ENCODE results near the gene PRKCE.
A peak's percentile ranks its signal among the peaks of the same experiment; 100 is the strongest.

PRKCE gene

GRCh38 chr2:46095830-46096229 is 444.4 kb downstream of the PRKCE start:
- no peak for DNase-seq

DNA sequence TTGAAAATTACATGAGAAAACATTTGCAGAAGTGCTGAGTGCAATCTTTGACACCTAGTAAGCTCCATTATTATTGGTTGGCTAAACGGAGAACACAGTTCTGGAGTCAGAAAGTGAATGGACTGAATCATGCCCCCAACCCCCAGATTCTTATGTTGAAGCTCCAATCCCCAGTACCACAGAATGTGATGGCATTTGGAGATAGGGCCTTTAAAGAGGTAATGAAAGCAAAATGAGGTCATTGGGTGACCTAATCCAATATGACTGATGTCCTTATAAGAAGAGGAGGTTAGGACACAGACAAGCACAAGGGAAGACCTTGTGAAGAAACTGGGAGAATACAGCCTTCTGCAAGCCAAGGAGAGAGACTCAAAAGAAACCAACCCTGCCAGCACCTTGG is 444.8 kb downstream of the PRKCE start:
- DNase-seq = no peak

DNA sequence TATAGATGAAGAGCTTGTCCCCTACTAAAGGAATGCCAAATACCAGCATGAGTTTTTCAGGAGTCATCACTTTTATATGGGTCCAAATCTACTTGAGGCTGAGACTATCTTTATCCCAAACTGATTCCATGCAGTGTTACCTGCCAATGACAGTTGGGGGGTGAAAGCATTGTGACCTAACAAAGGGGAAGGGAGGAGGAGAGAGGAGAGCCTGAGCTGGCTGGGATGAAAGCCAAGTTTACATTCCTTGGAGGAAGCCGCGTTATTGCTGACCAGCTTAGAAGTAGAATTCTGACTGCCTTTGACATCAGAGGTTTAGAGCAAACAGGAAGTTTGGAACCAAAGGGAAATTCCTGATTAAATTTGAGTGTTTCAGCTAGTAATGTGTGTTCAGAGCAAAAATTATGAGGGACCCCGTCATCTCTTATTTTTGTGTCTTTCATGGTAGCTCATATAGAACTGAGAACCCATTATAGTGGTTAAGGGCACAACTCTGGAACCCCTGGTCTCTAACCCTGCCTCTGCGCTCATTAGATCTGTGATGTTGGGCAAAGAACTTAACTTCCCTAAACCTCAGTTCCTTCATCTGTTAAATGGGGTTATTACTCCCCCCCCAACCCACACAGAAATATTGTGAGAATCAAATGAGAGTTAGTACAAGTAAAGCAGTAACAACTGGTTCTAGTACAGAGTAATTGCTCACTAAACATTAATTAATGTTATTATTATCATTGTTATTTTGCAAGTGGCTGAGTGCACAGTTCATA is 446.4 kb downstream of the PRKCE start:
- no peak for DNase-seq

DNA sequence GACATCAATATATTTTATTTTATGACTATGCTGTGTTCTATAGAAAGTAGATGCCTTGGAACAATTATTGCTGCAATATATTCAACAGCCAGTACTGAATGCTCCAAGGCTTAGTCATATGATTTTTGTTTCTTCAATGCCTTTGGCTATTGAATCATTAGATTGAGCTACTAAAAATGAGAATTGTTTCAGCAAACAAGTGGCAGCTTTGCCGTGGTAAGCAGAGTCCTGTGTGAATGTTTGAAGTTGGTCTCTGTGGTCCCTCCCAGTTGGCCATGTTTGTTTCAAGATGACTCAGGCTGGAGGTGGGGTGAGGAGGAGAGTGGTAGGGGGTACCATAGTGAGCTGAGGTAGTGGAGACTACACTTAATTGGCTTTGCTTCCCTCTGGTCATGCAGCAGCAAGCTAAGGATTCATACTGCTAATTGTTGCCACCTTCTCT is 447.2 kb downstream of the PRKCE start:
- DNase-seq = peak in 1 of 5 donors; percentile 69

GRCh38 chr2:46101557-46102220 is 450.2 kb downstream of the PRKCE start:
- DNase-seq = peak in 1 of 5 donors; percentile 10

GRCh38 chr2:46106690-46107089 is 455.2 kb downstream of the PRKCE start:
- no peak for DNase-seq

DNA sequence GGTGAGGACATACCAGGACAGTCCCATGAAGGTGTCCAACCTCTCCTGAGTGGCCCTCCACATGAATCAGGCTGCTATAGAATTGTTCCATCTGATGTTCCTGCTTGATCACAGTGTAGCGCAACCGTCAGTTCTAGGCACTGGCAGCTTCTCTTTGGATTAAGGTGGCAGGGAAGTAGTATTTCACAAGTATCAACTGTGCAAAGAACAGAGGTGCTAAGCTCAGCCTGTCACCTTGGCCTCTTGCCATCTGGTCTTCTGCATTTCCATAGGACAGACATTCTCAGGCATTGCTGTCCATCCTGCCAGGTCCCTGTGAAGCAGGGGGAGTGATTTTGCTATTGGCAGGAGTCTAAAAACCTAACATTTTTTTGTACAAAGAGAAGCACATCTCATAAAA is 463.5 kb downstream of the PRKCE start:
- no peak for DNase-seq

- no peak for DNase-seq
Observed at GRCh38 chr2:46116150-46116549, 464.7 kb downstream of the PRKCE start.

DNA sequence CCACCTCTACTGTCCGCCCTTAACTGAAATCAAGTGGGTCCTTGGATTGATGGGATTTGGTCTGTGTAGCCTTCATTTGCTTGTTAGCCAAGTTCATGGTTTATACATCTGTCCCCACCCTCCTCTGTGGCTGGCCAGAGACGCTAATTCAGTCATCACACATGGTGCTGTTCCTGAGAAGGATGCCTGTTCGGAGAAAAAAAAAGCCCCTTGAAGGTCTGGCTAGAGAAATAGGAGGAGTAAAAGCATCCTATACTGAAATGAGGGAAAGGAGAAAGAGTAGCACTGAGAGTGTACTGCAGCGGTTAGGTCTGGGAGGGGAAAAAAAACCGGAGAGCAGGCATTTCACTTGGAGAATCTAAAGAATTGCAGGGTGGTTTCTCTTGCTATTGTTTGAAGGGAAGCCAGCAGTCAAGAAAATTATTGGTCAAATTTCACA is 465.1 kb downstream of the PRKCE start:
- no peak for DNase-seq

- DNase-seq = no peak
Observed at GRCh38 chr2:46117379-46117778, 465.9 kb downstream of the PRKCE start.

GRCh38 chr2:46117994-46118393 is 466.5 kb downstream of the PRKCE start:
- DNase-seq = no peak

DNA sequence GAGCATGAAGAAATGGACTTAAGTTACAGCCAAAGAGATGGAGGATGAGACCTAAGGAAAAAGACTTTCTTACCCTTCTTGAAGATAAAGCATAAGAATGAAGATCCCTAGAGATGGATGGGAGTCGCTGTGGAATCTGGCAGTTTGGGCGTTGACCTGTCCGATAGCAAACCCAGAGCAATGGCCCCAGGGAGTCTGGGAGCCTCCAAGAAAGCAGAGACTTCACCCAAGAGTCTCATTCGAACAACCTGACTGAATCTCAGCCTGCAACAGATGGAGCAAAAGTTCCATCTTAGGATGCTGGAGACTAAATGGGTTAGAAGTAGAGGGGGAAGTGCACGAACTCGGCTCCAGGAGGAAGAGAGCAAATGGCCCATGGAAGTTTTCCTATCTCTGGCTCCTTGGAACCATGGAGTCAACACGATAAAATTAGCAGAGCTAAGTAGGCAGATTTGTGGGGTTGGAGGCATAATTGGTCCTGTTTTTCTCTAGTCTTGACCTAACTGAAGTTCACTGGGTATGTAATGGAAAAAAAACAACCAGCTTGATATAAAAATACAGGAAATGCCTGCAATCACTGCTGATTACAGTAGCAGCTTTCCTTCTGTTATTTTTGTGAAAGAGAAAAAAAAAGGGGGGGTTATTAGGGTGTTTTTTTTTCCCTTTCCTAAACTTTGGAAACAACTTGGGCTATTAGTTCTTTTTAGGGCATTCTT is 467.3 kb downstream of the PRKCE start:
- DNase-seq = no peak

DNA sequence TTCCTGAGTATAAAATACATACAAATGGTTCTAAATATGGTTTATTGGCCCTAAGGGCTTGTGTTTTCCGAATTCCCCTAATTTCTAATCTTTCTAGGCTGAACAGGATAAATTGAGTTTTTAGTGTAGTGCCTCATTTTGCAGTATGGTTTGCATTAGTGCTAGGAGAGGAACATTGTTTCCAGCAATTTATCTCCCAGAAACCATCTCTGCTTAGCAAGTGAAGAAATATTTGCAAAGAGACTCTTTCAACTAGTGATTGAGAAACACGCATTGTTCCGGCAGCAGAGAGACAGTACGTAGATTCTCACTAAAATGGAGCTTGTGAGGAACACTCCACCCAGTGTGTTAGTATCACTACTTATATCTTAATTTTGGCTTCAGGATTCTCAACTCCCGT is 468.0 kb downstream of the PRKCE start:
- no peak for DNase-seq

DNA sequence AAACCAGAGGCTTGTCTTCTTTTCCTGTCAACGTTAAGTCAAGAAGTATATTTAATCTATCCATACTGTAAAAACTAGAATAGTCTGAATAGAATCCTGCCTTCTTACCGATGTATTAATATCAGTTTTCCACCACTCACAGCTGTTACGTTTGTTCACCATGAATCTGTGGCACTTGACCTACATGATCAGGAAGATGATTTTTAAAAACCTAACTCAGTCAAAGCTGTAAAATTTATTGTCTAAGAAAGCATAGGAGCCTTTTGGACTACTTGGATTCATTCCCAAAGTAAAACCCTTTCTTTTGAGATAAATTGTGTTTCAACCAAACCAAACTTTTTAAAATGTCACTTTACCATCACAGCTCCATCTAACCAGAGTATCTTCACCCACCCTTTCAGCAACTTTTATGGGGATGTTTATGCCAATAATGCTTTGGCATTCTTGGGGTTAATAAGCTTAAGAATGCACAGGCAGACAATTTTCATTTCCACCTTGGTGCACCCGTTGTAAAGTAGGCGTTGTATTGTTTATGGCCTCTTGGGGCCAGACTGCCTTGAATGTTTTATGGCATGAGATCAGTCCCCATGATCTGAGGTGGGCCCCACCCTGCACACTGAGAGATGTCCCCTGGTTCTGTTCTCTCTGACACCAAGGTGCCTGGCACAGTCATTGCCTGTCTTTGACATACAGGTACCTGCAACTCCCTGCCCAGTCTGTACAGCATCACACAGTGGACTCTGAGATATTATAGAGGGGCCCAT is 469.5 kb downstream of the PRKCE start:
- DNase-seq = no peak

- no peak for DNase-seq
Observed at GRCh38 chr2:46122318-46122976, 471.0 kb downstream of the PRKCE start.

DNA sequence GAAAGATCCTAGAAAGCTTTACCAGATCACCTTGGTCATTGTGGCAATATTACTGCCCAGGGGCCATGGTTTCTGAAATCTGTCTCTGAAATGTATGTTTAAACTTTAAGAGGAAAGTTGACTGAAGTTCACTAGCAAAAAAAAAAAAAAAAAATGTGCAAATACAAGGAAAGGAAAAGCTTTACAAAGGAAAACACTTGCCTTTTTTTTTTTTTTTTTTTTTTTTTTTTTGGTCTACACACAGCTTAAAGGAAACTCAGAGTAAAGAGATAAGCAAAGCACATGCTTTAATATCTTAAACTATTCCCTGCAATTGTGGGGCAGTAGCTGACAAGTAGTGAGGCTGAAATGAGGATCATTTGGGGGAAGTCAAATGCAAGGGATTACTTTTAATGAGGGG is 471.5 kb downstream of the PRKCE start:
- no peak for DNase-seq

DNA sequence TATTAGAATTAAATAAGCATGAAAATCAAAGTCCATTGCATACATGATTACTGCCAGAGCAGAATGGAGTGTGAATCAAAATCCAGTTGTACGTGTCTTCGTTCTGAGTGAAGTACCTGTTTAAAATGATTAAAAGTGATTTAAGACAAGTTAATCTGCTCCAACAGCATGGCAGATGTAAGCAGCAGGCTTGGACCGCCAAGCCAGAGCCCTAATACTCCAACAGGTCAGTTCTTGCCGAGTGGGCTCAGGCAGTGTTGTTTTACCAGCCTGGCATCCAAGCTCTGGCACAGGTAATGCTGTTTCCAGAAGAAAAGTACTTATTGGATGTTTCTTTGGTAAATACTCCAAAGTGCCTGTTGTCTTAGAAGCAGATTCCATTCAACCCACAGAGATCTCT is 474.3 kb downstream of the PRKCE start:
- no peak for DNase-seq

GRCh38 chr2:46126571-46126970 is 475.1 kb downstream of the PRKCE start:
- no peak for DNase-seq

DNA sequence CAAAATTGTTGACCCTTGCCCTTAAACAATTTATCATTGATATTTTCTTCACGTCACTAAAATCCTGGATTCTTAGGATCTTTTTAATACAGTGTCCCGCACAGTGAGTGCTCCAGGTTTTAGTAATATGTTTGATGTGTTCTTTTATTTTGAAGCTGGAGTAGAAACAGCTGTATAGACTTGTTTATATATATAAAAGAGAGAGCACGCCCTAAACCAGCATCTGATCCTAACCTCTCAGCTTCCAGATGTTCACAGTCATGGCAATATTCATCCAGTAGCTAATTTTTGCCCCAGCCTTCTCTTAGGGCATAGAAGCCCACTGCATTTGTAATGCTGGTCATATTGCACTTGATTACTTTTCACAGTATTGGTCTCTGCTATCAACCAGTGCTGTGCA is 475.7 kb downstream of the PRKCE start:
- no peak for DNase-seq

DNA sequence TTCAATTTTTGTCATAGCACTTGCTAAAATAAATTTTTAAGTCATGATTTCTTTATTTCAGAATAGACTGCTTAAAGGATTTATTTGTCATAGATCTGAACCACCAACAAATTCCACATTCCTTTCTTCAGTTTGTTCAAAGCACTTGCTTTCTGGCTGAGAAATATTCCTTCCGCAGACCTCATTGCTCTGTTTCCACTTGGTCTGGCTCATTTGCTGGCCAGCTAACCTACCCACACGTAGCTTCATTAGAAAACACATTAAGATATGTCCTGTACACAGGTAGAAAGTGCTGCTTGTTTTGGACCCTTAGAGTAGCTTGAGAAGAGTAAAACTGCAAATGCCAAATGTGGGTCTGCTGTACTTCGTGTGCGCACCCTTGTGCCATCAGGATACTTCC is 479.0 kb downstream of the PRKCE start:
- DNase-seq = no peak

- DNase-seq = no peak
Observed at GRCh38 chr2:46132996-46133395, 481.5 kb downstream of the PRKCE start.

GRCh38 chr2:46134531-46135227 is 483.2 kb downstream of the PRKCE start:
- no peak for DNase-seq
